PFSK-1 (cell line): ENCODE measurements around the gene AGPAT4.

Experiments
- FOXP2 ChIP-seq: optimal IDR thresholded peaks from 2 replicates; pipeline ENCODE3; 2011; ENCODE audit warnings: borderline replicate concordance, control low read depth, inconsistent platforms; ENCODE audit not compliant: insufficient read depth; ENCODE audit errors: extremely low read length, extremely low read depth
- POLR2AphosphoS5 ChIP-seq: IDR thresholded peaks from 2 replicates; pipeline ENCODE4 v1.6.1; 2012; ENCODE audit warnings: low read depth, mild to moderate bottlenecking, control low read depth, low read length, moderate library complexity
- SIN3A ChIP-seq: IDR thresholded peaks from 2 replicates; pipeline ENCODE4 v1.6.1; 2012; ENCODE audit warnings: mild to moderate bottlenecking, low read length, moderate library complexity, borderline replicate concordance; ENCODE audit not compliant: insufficient read depth
- TAF1 ChIP-seq: IDR thresholded peaks from 2 replicates; pipeline ENCODE4 v1.6.1; 2012; ENCODE audit warnings: low read length, control low read depth, borderline replicate concordance; ENCODE audit not compliant: insufficient read depth
- TF ChIP-seq, protein P1 (sequence below), 2 experiments: IDR thresholded peaks; 2 replicates each; pipeline versions ENCODE4 v1.6.1 to v1.8.0; 2011 to 2012; ENCODE audit warnings: low read depth in 2 of 2, low read length in 2 of 2, control low read depth in 1 of 2, inconsistent platforms in 1 of 2, mild to moderate bottlenecking in 1 of 2, moderate library complexity in 1 of 2; ENCODE audit not compliant: insufficient read depth in 1 of 2

Gene AGPAT4

DNA sequence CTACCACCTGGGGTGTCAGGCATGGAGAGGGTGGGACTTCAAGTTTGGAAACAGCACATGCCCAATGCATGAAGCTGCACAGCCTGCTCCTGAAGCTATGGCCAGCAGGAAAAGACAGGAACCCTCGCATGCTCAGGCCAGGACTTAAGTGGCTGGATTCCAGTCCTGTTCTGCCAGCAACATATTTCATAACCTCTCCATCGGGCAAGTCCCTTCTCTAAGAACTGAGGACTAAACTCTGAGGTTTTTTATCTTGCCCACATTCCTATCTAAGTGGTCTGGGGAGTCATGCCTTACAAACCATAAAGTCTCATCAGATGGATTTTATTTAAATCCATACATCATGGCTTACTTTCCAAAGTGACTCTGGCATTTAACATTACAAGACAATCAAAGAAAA, 27.5 kb upstream of the AGPAT4 start:
- TF ChIP-seq TAF1, result no peak
- no peak for TF ChIP-seq FOXP2
- TF ChIP-seq POLR2AphosphoS5, result no peak

DNA sequence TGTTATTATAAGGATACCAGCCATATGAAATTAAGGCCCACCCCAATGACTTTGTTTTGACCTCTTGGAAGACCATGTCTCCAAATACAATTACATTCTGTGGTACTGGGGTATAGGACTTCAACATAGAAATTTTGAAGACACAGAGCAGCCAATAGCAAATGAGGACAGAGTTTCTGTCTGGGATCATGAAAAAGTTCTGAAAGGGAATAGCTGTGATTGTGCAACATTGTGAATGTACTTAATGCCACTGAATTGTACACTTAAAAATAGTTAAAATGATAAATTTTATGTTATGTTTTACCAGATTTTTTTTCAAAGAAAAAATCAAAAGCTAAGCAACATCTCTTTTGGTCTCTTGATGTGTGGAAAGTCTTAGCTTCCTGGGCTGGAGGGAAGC, 27.0 kb upstream of the AGPAT4 start:
- TF ChIP-seq FOXP2 (no peak), SIN3A (no peak)
- TF ChIP-seq, protein P1, sequence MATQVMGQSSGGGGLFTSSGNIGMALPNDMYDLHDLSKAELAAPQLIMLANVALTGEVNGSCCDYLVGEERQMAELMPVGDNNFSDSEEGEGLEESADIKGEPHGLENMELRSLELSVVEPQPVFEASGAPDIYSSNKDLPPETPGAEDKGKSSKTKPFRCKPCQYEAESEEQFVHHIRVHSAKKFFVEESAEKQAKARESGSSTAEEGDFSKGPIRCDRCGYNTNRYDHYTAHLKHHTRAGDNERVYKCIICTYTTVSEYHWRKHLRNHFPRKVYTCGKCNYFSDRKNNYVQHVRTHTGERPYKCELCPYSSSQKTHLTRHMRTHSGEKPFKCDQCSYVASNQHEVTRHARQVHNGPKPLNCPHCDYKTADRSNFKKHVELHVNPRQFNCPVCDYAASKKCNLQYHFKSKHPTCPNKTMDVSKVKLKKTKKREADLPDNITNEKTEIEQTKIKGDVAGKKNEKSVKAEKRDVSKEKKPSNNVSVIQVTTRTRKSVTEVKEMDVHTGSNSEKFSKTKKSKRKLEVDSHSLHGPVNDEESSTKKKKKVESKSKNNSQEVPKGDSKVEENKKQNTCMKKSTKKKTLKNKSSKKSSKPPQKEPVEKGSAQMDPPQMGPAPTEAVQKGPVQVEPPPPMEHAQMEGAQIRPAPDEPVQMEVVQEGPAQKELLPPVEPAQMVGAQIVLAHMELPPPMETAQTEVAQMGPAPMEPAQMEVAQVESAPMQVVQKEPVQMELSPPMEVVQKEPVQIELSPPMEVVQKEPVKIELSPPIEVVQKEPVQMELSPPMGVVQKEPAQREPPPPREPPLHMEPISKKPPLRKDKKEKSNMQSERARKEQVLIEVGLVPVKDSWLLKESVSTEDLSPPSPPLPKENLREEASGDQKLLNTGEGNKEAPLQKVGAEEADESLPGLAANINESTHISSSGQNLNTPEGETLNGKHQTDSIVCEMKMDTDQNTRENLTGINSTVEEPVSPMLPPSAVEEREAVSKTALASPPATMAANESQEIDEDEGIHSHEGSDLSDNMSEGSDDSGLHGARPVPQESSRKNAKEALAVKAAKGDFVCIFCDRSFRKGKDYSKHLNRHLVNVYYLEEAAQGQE (IDR thresholded peaks at IDR 0.05; ENCODE audit: insufficient read depth in 1 of 2, low read depth in 2 of 2, low read length in 2 of 2), result no peak

DNA sequence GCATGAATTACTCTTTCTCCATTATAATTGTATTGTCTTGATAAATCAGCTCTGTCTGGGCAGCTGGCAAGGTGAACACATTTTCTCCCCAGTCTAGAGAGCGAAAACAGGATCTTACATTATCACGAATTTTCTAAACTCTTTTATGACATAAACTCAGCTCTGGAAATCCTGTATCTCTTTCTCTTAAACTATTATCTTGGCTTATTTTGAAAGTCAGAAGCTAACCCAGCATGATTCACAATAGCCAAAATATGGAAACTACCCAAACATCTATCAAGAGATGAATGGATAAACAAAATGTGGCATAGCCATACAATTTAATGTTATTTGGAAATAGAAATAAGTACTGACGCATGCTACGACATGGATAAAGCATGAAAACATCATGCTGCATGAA, 25.9 kb upstream of the AGPAT4 start:
- no peak for TF ChIP-seq POLR2AphosphoS5
- TF ChIP-seq SIN3A, result no peak
- no peak for TF ChIP-seq FOXP2
- no peak for TF ChIP-seq TAF1
- TF ChIP-seq, protein P1 (IDR thresholded peaks at IDR 0.05; ENCODE audit: insufficient read depth in 1 of 2, low read depth in 2 of 2, low read length in 2 of 2), result no peak

DNA sequence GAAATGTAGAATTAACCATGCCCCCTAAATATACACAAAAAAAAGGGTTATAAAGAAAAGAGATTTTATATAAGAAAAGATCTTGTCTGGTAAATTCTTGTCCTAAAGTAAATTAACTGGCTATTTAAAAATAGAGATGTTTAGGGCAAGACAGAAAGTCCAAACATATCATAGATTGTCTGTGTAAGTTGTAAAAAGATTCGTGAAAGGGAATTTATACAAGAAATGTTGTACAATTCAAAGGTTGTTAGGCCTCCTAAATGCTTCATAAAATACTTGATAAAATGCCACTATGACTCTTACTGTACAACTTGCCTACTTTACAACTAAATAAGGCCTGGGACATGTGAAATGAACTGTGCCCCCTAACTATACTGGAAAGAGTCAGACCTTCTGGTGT, 21.9 kb upstream of the AGPAT4 start:
- TF ChIP-seq FOXP2, result no peak
- TF ChIP-seq, protein P1 (IDR thresholded peaks at IDR 0.05; ENCODE audit: insufficient read depth in 1 of 2, low read depth in 2 of 2, low read length in 2 of 2), result no peak
- no peak for TF ChIP-seq POLR2AphosphoS5
- TF ChIP-seq SIN3A, result no peak
- no peak for TF ChIP-seq TAF1

DNA sequence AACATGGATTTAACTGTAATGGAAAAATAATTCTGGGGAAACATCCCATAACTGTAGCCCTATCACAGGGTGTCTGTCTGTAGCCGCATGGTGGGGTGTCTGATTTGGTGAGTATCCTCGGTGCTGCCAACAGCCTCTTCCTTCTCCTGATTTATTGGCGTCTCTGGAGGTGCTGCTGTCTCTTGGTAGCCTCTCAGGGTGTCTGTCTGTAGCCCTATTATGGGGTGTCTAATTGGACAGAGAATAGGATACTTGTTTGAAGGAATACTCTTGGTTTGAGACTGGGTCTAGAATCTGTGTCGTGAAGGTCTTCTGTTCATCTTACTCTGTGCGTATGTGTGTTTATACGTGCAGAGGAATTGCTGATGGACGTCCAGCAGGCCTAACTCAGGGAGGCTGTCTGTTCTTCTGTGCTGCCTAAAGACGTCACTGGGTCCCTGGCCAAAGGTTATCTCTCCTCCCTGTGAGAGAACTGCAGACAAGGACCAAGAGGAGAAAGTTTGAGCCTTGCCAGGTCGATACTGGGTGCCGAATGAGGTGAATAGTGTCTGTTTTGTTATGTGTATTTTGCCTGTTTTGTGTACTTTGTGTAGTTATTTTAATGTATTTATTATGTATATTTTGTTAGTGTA, 18.9 kb upstream of the AGPAT4 start:
- TF ChIP-seq, protein P1 (IDR thresholded peaks at IDR 0.05; ENCODE audit: insufficient read depth in 1 of 2, low read depth in 2 of 2, low read length in 2 of 2), result no peak
- TF ChIP-seq SIN3A (no peak), POLR2AphosphoS5 (no peak), FOXP2 (no peak), TAF1 (no peak)
